Endothelial cell of umbilical vein (primary cell): ENCODE measurements around the gene UBAP1. TPM values are rescaled to one million over a fixed set of nuclear protein-coding genes. Genes with fewer than 3 reads are reported as not detected.

ENCODE experiments used
- BruUV-seq: library from RNA; stranded (reverse); fragments of 400-500 nt; replicated peaks from 2 replicates; lab custom pipeline; 2021; lab: Mats Ljungman, UMichigan
- CTCF ChIA-PET: fragments of 300-600, 350-600 bp; sonication (Branson Sonifier 250); formaldehyde crosslinking; loops from one replicate; lab custom pipeline; 2021; ENCODE audit warnings: antibody characterized with exemption, inconsistent platforms; lab: Charles Lee
- POLR2A ChIA-PET: fragments of 300-600, 350-600 bp; sonication (Branson Sonifier 250); formaldehyde crosslinking; loops from one replicate; lab custom pipeline; 2021; ENCODE audit warnings: antibody characterized with exemption, inconsistent platforms; lab: Charles Lee
- DNase-seq: peaks from one replicate; pipeline ENCODE4 v3.0.0-alpha.2; 2011; ENCODE audit warnings: low read depth, low spot score
- FAIRE-seq: peaks from 2 replicates; lab custom pipeline; 2011; peaks lifted over from hg19 to GRCh38; lab: Jason Lieb, UNC
- H2AFZ ChIP-seq: 2 replicates; pipeline ENCODE4 v1.6.0; 2012; ENCODE audit warnings: low read depth, low read length, control low read depth, inconsistent platforms
- H3K27ac ChIP-seq: 2 replicates; pipeline ENCODE4 v1.5.1; 2011; ENCODE audit warnings: low read depth, mild to moderate bottlenecking, control low read depth, low read length, moderate library complexity; ENCODE audit not compliant: insufficient read depth
- H3K27me3 ChIP-seq, 2 experiments: 2 replicates each; pipeline versions ENCODE4 v1.6.0 to v1.6.1; 2011; ENCODE audit warnings: low read length in 2 of 2, mixed read lengths in 1 of 2; ENCODE audit not compliant: control insufficient read depth in 2 of 2, insufficient read depth in 2 of 2
- H3K36me3 ChIP-seq, 2 experiments: 2 replicates in 1 of 2; 3 replicates in 1 of 2; pipeline ENCODE4 v1.5.1; 2011; ENCODE audit warnings: low read length in 2 of 2, mild to moderate bottlenecking in 1 of 2, moderate library complexity in 1 of 2; ENCODE audit not compliant: control insufficient read depth in 2 of 2, insufficient read depth in 2 of 2; ENCODE audit errors: extremely low read depth in 1 of 2
- H3K4me1 ChIP-seq: 3 replicates; pipeline ENCODE4 v1.5.1; 2011; ENCODE audit warnings: mild to moderate bottlenecking, low read length; ENCODE audit not compliant: control insufficient read depth, insufficient read depth; ENCODE audit errors: extremely low read depth
- H3K4me2 ChIP-seq: 2 replicates; pipeline ENCODE4 v1.6.1; 2011; ENCODE audit warnings: low read length, control low read depth, mixed read lengths; ENCODE audit not compliant: insufficient read depth
- H3K4me3 ChIP-seq, 3 experiments: fragments of 200-600 bp in 1 of 3; sonication (generic), shearing (Covaris generic) in 1 of 3; replicated peaks in 1 of 3; 2 replicates each; pipeline ENCODE4 v1.5.1; 2011 to 2016; ENCODE audit warnings: control low read depth in 3 of 3, low read length in 3 of 3, mild to moderate bottlenecking in 2 of 3, inconsistent platforms in 1 of 3, low read depth in 1 of 3, moderate library complexity in 1 of 3; ENCODE audit not compliant: insufficient read depth in 1 of 3
- H3K79me2 ChIP-seq: 2 replicates; pipeline ENCODE4 v1.6.0; 2012; ENCODE audit warnings: low read length, inconsistent platforms; ENCODE audit not compliant: control insufficient read depth, insufficient read depth
- H3K9ac ChIP-seq: replicated peaks from 2 replicates; pipeline ENCODE3; 2011; ENCODE audit warnings: low read length, control low read depth; ENCODE audit not compliant: insufficient read depth; ENCODE audit errors: extremely low read depth
- H3K9me1 ChIP-seq: replicated peaks from 3 replicates; pipeline ENCODE4 v1.6.0; 2011; ENCODE audit warnings: mild to moderate bottlenecking, low read length; ENCODE audit not compliant: control insufficient read depth, insufficient read depth; ENCODE audit errors: extremely low read depth
- H3K9me3 ChIP-seq: replicated peaks from 2 replicates; pipeline ENCODE4 v1.5.1; 2012; ENCODE audit warnings: low read length, inconsistent platforms; ENCODE audit not compliant: control insufficient read depth, insufficient read depth
- H4K20me1 ChIP-seq: replicated peaks from 2 replicates; pipeline ENCODE3; 2011; ENCODE audit warnings: mild to moderate bottlenecking, low read length; ENCODE audit not compliant: control insufficient read depth, insufficient read depth; ENCODE audit errors: extremely low read depth
- EZH2 ChIP-seq: IDR thresholded peaks from 2 replicates; pipeline ENCODE4 v1.6.1; 2012; ENCODE audit warnings: borderline replicate concordance, low read depth, mild to moderate bottlenecking, moderate library complexity, low read length, inconsistent platforms; ENCODE audit not compliant: severe bottlenecking
- FOS ChIP-seq: IDR thresholded peaks from 2 replicates; pipeline ENCODE4 v1.6.1; 2011; ENCODE audit warnings: mild to moderate bottlenecking, low read length, moderate library complexity, borderline replicate concordance; ENCODE audit not compliant: insufficient read depth
- GATA2 ChIP-seq: IDR thresholded peaks from 2 replicates; pipeline ENCODE4 v1.7.0; 2011; ENCODE audit warnings: low read depth, mild to moderate bottlenecking, moderate library complexity, mixed read lengths, low read length; ENCODE audit not compliant: insufficient read length, insufficient read depth
- JUN ChIP-seq: IDR thresholded peaks from 2 replicates; pipeline ENCODE4 v1.6.1; 2011; ENCODE audit warnings: borderline replicate concordance, low read depth; ENCODE audit not compliant: insufficient read length, insufficient read depth
- MYC ChIP-seq: IDR thresholded peaks from one replicate; pipeline ENCODE4 v1.6.1; 2011; ENCODE audit warnings: mild to moderate bottlenecking, low read depth, low read length
- POLR2A ChIP-seq: IDR thresholded peaks from 2 replicates; pipeline ENCODE4 v1.6.1; 2012; ENCODE audit warnings: low read depth, mild to moderate bottlenecking, control low read depth, low read length
- POLR2AphosphoS5 ChIP-seq: IDR thresholded peaks from 2 replicates; pipeline ENCODE4 v1.6.1; 2012; ENCODE audit warnings: low read depth, mild to moderate bottlenecking, control low read depth, low read length, moderate library complexity; ENCODE audit not compliant: insufficient read depth
- dilution Hi-C: fragments of 300-500 bp; cut with MboI; formaldehyde crosslinking; loops from one replicate; pipeline ENCODE4 v1.15.0; 2019; ENCODE audit warnings: low sequenced_read_pairs; ENCODE audit not compliant: extremely low pct_ligation_motif_present
- intact Hi-C: fragments of 100-400 bp; cut with micrococcal nuclease; formaldehyde crosslinking; loops from one replicate; pipeline ENCODE4 v1.10.0; 2022
- polyA plus RNA-seq, 4 experiments: library from polyadenylated mRNA; depleted of rRNA in 3 of 4; stranded (reverse) in 3 of 4; unstranded in 1 of 4; fragments of >200 nt; gene quantifications; 2 replicates each; pipeline versions ENCODE4 v1.2.1 to v1.2.3, GENCODE V29; 2011 to 2012; ENCODE audit warnings: missing spikeins in 1 of 4
- total RNA-seq: library from RNA; stranded (reverse); gene quantifications from 2 replicates; pipeline ENCODE4 v1.2.3, GENCODE V29; 2021
- TF ChIP-seq, protein P1 (sequence below): IDR thresholded peaks from 2 replicates; pipeline ENCODE4 v1.6.1; 2011; ENCODE audit not compliant: insufficient read depth, insufficient read length
- TF ChIP-seq, protein P2 (sequence below), 2 donors: IDR thresholded peaks; 1 replicate in 1 of 2; 2 replicates in 1 of 2; pipeline ENCODE4 v1.5.1; 2011; ENCODE audit warnings: low read length in 2 of 2, mild to moderate bottlenecking in 2 of 2, moderate library complexity in 2 of 2, control low read depth in 1 of 2, inconsistent platforms in 1 of 2, low read depth in 1 of 2; ENCODE audit not compliant: insufficient read depth in 1 of 2; ENCODE audit errors: extremely low read depth in 1 of 2

The UBAP1 gene
- total and polyA plus RNA-seq, 2 donors (not counting 3 experiments of a cell fraction or from before 2014, with no cell fraction given): 38.8 TPM

DNA sequence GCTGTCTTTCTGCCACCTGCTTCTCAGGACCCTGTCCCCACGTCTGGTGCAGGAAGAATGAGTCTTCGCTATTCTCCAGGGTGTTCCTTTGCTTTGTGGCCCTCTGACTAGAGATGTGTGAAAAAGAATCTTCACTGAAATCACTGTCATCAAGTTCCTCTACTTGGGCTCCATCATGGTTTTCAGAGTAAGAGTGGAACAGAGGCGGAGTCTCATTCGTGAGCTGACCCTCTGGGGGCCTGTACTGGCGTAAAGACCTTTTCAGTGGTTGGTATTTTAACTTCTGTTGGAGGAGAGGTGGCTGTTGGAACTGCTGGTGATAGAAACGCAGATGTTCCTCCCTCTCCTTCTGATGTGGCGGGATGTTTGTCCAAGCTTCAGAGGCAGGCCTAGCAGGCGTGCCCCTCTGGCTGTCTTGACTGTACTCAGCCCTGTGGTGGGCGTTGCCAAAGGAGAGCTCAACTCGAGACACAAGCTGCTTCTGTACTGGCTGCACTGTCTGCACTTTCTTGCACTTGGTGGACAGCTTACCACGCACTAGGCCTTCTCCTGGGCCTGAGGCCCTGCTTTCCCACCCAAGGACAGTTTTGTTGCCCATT lies 78.2 kb downstream of the UBAP1 start:
- TF ChIP-seq, protein P1, sequence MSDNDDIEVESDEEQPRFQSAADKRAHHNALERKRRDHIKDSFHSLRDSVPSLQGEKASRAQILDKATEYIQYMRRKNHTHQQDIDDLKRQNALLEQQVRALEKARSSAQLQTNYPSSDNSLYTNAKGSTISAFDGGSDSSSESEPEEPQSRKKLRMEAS: no peak
- no peak for TF ChIP-seq GATA2
- TF ChIP-seq, protein P2, sequence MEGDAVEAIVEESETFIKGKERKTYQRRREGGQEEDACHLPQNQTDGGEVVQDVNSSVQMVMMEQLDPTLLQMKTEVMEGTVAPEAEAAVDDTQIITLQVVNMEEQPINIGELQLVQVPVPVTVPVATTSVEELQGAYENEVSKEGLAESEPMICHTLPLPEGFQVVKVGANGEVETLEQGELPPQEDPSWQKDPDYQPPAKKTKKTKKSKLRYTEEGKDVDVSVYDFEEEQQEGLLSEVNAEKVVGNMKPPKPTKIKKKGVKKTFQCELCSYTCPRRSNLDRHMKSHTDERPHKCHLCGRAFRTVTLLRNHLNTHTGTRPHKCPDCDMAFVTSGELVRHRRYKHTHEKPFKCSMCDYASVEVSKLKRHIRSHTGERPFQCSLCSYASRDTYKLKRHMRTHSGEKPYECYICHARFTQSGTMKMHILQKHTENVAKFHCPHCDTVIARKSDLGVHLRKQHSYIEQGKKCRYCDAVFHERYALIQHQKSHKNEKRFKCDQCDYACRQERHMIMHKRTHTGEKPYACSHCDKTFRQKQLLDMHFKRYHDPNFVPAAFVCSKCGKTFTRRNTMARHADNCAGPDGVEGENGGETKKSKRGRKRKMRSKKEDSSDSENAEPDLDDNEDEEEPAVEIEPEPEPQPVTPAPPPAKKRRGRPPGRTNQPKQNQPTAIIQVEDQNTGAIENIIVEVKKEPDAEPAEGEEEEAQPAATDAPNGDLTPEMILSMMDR (IDR thresholded peaks at IDR 0.05; ENCODE audit: extremely low read depth in 1 of 2, insufficient read depth in 1 of 2, low read depth in 1 of 2, low read length in 2 of 2): no peak
- TF ChIP-seq JUN: no peak
- ChIA-PET CTCF (interaction anchor here (1.2 to 2.8 kb wide), 2 partner anchors 23 to 80 kb away, joined by 3 to 8 read pairs; no protein-coding TSS in a partner anchor), POLR2A (no interaction called here)
- DNase-seq (no peak), FAIRE-seq (no peak)
- Histone ChIP-seq H3K79me2 (no peaks in the 10 kb centered on the region), H3K4me3 (no peak overlapping the region), H2AFZ (no peak overlapping the region), H3K27ac (no peak overlapping the region), H3K9me1 (no peaks in the 10 kb centered on the region), H3K4me2 (no peak overlapping the region), H3K27me3 (no peaks in the 10 kb centered on the region), H3K4me1 (no peaks in the 10 kb centered on the region), H4K20me1 (no peaks in the 10 kb centered on the region), H3K9ac (no peak overlapping the region), H3K36me3 (peaks cover 0 to 3% of the 10 kb centered on the region in 2 experiments), H3K9me3 (no peaks in the 10 kb centered on the region)
- dilution Hi-C loops: no loop called here
- no TSS peak for BruUV-seq
- intact Hi-C loops: no loop called here

DNA sequence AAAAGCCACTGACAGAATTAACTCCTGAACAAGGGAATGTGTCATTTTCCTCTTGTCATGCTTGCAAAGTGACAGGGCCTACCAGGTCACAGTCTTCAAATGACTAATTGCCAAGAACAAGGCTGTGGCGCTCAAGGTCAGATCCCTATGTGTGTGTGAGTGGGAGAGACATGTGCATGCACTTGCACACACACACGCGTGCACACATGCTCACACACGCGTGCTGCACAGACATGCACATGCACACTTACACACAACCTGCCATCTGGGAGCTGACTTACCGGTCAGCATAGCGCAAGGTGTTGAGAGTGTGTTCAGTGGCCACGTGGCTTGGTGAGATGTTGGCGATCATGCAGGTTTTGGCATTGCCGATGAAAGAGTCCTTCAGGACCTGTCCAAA lies 80.5 kb downstream of the UBAP1 start:
- H3K27ac ChIP-seq: no peak overlapping the region
- H3K4me1 ChIP-seq: no peaks in the 10 kb centered on the region
- no peaks in the 10 kb centered on the region for H3K9me1 ChIP-seq
- H3K27me3 ChIP-seq: no peaks in the 10 kb centered on the region
- H2AFZ ChIP-seq: no peak overlapping the region
- no peak for FAIRE-seq
- H3K9me3 ChIP-seq: no peaks in the 10 kb centered on the region
- no peak overlapping the region for H3K4me3 ChIP-seq
- peaks cover 0 to 3% of the 10 kb centered on the region in 2 experiments for H3K36me3 ChIP-seq
- intact Hi-C loops: no loop called here
- H4K20me1 ChIP-seq: no peaks in the 10 kb centered on the region
- H3K79me2 ChIP-seq: no peaks in the 10 kb centered on the region
- no peak overlapping the region for H3K9ac ChIP-seq
- dilution Hi-C loops: no loop called here
- DNase-seq: no peak
- no peak overlapping the region for H3K4me2 ChIP-seq
- POLR2A ChIA-PET: no interaction called here
- CTCF ChIA-PET: no interaction called here
- TF ChIP-seq, protein P1: no peak
- TF ChIP-seq POLR2AphosphoS5 (no peak), FOS (no peak), JUN (no peak), GATA2 (no peak), MYC (no peak), POLR2A (no peak), EZH2 (no peak)
- TF ChIP-seq, protein P2 (IDR thresholded peaks at IDR 0.05; ENCODE audit: extremely low read depth in 1 of 2, insufficient read depth in 1 of 2, low read depth in 1 of 2, low read length in 2 of 2): no peak
- no TSS peak for BruUV-seq
